ENCODE results near the gene NELFE.

Gene NELFE

DNA sequence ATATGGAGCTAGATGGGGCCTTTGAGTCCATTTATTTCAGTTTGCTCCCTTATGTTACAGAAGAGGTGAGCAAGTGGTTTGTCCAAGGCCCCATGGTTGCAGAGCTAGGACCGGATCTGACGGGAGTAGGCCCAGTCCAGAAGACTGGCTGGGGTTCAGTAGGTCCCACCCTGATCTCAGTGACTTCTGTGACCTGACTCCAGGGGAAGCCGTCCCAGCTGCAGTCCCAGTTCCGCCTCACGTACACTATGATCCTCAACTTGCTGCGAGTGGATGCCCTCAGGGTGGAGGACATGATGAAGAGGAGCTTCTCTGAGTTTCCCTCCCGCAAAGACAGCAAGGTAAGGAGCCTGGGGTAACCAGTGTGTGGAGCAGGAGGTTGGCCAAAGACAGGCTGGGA lies 7.7 kb upstream of the NELFE start:
- TF ChIP-seq, protein P1, sequence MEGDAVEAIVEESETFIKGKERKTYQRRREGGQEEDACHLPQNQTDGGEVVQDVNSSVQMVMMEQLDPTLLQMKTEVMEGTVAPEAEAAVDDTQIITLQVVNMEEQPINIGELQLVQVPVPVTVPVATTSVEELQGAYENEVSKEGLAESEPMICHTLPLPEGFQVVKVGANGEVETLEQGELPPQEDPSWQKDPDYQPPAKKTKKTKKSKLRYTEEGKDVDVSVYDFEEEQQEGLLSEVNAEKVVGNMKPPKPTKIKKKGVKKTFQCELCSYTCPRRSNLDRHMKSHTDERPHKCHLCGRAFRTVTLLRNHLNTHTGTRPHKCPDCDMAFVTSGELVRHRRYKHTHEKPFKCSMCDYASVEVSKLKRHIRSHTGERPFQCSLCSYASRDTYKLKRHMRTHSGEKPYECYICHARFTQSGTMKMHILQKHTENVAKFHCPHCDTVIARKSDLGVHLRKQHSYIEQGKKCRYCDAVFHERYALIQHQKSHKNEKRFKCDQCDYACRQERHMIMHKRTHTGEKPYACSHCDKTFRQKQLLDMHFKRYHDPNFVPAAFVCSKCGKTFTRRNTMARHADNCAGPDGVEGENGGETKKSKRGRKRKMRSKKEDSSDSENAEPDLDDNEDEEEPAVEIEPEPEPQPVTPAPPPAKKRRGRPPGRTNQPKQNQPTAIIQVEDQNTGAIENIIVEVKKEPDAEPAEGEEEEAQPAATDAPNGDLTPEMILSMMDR (IDR thresholded peaks at IDR 0.05; ENCODE audit: borderline replicate concordance, insufficient read depth, low read depth, low read length): no peak
- no peak overlapping the region for H3K4me3 ChIP-seq (ENCODE audit: low read depth, low read length)

DNA sequence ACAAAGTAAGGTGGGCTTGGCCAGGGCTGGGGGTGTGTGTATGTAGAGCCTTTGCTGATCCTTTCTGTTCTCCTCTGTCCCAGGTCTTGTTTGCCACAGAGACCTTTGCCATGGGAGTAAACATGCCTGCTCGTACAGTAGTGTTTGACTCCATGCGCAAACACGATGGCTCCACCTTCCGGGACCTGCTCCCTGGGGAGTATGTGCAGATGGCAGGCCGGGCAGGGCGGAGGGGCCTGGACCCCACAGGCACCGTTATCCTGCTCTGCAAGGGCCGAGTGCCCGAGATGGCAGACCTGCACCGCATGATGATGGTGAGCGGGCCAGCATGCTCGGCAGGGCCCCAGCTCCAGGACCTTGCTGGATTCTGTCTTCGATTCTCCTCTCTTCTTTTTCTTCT lies 6.9 kb upstream of the NELFE start:
- no peak overlapping the region for H3K4me3 ChIP-seq (ENCODE audit: low read depth, low read length)
- TF ChIP-seq, protein P1 (IDR thresholded peaks at IDR 0.05; ENCODE audit: borderline replicate concordance, insufficient read depth, low read depth, low read length): no peak

DNA sequence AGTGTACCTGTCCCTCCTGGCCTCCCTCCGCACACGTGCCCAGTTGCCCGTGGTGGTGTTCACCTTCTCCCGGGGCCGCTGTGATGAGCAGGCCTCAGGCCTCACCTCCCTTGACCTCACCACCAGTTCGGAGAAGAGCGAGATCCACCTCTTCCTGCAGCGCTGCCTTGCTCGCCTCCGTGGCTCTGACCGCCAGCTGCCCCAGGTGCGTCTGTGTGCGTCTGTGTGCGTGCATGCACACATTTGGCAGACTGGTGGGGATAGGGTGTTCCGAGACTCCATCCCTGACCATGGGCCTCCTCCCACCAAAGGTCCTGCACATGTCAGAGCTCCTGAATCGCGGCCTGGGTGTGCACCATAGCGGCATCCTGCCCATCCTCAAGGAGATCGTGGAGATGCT lies 5.2 kb upstream of the NELFE start:
- no peak overlapping the region for H3K4me3 ChIP-seq (ENCODE audit: low read depth, low read length)
- TF ChIP-seq, protein P1 (IDR thresholded peaks at IDR 0.05; ENCODE audit: borderline replicate concordance, insufficient read depth, low read depth, low read length): no peak

DNA sequence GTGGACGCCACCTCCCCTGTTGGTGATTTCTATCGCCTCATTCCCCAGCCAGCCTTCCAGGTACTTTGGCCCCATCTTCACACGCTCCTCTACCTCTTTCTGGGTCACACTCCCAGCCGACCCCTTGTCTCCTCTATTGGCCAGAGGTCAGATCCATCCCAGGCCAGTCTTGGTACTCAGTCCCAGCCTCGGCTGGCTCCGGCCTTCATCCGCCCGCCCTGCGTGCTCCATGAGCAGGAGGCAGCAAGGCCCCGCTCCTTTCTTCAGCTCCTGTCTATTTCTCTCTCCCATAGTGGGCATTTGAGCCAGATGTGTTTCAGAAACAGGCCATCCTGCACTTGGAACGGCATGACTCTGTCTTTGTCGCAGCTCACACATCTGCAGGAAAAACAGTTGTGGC lies 2.8 kb upstream of the NELFE start:
- H3K4me3 ChIP-seq (ENCODE audit: low read depth, low read length): no peak overlapping the region
- TF ChIP-seq, protein P1 (IDR thresholded peaks at IDR 0.05; ENCODE audit: borderline replicate concordance, insufficient read depth, low read depth, low read length): no peak

DNA sequence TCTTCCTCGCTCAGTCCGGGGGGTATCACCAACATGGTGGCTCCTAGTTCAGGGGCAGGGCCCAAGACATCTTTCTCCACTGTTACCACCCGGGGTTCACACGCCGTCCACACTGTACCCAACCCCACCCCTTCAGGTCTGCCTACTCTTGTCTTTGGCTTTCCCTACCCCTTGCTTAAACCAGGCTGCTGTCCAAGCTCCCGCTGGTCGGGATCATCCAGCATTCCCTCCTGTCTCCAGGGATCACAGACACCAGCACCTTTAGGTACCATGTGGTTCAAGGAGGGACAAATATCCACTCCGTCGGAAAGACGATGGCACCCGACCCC lies 395 bp downstream of the NELFE start:
- TF ChIP-seq, protein P1 (IDR thresholded peaks at IDR 0.05; ENCODE audit: borderline replicate concordance, insufficient read depth, low read depth, low read length): no peak
- H3K4me3 ChIP-seq (ENCODE audit: low read depth, low read length): peak overlapping the region; percentile 83

DNA sequence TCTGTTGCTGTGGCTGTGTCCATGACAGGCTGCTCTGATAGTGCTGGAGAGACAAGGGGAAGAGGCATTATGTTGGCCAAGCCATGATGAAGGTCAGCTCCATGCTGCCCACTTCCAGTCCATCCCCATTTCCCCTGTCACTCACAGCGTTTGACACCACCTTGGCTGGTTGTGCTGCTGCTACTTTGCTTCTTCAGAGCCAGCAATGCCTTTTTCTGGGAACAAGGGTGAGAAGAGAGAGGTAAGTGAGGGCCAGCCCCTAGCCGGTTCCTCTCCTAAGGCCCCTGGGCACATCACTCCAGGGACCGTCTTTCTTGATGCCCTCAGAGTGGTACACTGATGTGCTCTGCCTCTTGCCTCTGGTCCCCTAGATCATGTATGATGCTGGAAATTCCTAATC lies 2.0 kb downstream of the NELFE start:
- H3K4me3 ChIP-seq (ENCODE audit: low read depth, low read length): no peak overlapping the region
- TF ChIP-seq, protein P1 (IDR thresholded peaks at IDR 0.05; ENCODE audit: borderline replicate concordance, insufficient read depth, low read depth, low read length): no peak

DNA sequence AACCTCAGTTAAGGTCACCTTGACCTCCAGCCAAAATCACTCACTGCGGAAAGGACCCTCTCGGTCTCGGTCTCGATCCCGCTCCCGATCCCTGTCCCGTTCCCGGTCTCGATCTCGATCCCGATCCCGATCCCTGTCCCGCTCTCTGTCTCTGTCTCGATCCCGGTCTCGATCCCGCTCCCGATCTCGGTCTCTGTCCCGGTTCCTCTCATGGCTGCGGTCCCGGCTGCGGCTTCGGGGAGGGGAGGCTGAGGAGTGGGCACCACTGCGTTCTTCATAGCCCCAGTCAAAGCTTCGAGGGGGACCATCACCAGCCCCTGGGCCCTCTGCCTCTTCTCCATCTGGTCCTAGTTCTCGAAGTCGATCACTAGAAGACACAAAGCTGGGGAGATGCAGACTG lies 4.3 kb downstream of the NELFE start:
- H3K4me3 ChIP-seq (ENCODE audit: low read depth, low read length): no peak overlapping the region

More for the DNA sequence above, 4.3 kb downstream of the NELFE start:
- TF ChIP-seq, protein P1 (IDR thresholded peaks at IDR 0.05; ENCODE audit: borderline replicate concordance, insufficient read depth, low read depth, low read length): no peak

Measured in GM12875 (cell line).